Vagina (tissue), 2 donors: ENCODE data around the gene RPLP1. TPM values are rescaled to one million over a fixed set of nuclear protein-coding genes. Genes with fewer than 3 reads are reported as not detected.
A peak's percentile ranks its signal among the peaks of the same experiment; 100 is the strongest.

Experiments
- DNase-seq, 2 donors: peaks; one replicate each; pipeline ENCODE4 v3.0.0-alpha.2; 2017; ENCODE audit errors: extremely low spot score in 2 of 2
- H3K27ac ChIP-seq: fragments of 200-600 bp; sonication (generic); one replicate; pipeline ENCODE4 v1.5.1; 2019
- H3K27me3 ChIP-seq: fragments of 200-600 bp; sonication (generic); one replicate; pipeline ENCODE4 v1.5.1; 2019
- H3K36me3 ChIP-seq, 2 donors: fragments of 200-600 bp; sonication (generic); one replicate each; pipeline ENCODE4 v1.5.1; 2017 to 2019
- H3K4me1 ChIP-seq: fragments of 200-600 bp; sonication (generic); one replicate; pipeline ENCODE4 v1.5.1; 2019
- H3K4me3 ChIP-seq, 2 donors: fragments of 200-600 bp; sonication (generic); 1 replicate in 1 of 2; 2 replicates in 1 of 2; pipeline ENCODE4 v1.5.1; 2016 to 2019
- H3K9me3 ChIP-seq: fragments of 200-600 bp; sonication (generic); one replicate; pipeline ENCODE4 v1.5.1; 2019
- CTCF ChIP-seq, 3 experiments: fragments of 450-650 bp in 2 of 3; fragments of 200-600 bp in 1 of 3; sonication (generic) in 1 of 3; IDR thresholded peaks; one replicate each; pipeline ENCODE4 v1.5.1; 2017 to 2019; ENCODE audit warnings: antibody characterized with exemption in 3 of 3, mild to moderate bottlenecking in 2 of 3, moderate library complexity in 2 of 3
- POLR2A ChIP-seq, 2 donors: fragments of 450-650 bp; IDR thresholded peaks; one replicate each; pipeline ENCODE4 v1.6.1; 2017; ENCODE audit warnings: antibody characterized with exemption in 2 of 2, mild to moderate bottlenecking in 2 of 2, moderate library complexity in 2 of 2
- POLR2AphosphoS5 ChIP-seq, 2 donors: sonication (generic); formaldehyde crosslinking; IDR thresholded peaks; one replicate each; pipeline ENCODE4 v1.9.0; 2017; ENCODE audit warnings: antibody characterized with exemption in 2 of 2, mild to moderate bottlenecking in 2 of 2, low read depth in 1 of 2; ENCODE audit not compliant: insufficient read depth in 1 of 2
- intact Hi-C: fragments of 100-400 bp; cut with DNase I; formaldehyde crosslinking; loops from one replicate; pipeline ENCODE4 v1.15.1; 2023
- total RNA-seq: library from RNA; depleted of rRNA; stranded (reverse); fragments of >200 nt; gene quantifications from one replicate; pipeline ENCODE4 v1.2.3, GENCODE V29; 2016

RPLP1 gene
- total RNA-seq, 1 donor from 2014 or later: 1,258 TPM

GRCh38 chr15:69414701-69415167 is 37.9 kb upstream of the RPLP1 start:
- Histone ChIP-seq H3K9me3 (no peaks in the 10 kb centered on the region), H3K27ac (peak overlapping the region; percentile 48), H3K27me3 (no peaks in the 10 kb centered on the region), H3K4me1 (peaks cover 16% of the 10 kb centered on the region), H3K36me3 (no peaks in the 10 kb centered on the region), H3K4me3 (peak overlapping the region; percentile 70 to 76)
- intact Hi-C loops: no loop called here
- TF ChIP-seq POLR2A (IDR thresholded peaks at IDR 0.05): no peak
- no peak for TF ChIP-seq CTCF (IDR thresholded peaks at IDR 0.05)
- no peak for TF ChIP-seq POLR2AphosphoS5 (IDR thresholded peaks at IDR 0.05; ENCODE audit: insufficient read depth in 1 of 2, low read depth in 1 of 2)
- no peak for DNase-seq

- DNase-seq: no peak
- intact Hi-C loops: no loop called here
- Histone ChIP-seq H3K4me1 (peaks cover 16% of the 10 kb centered on the region), H3K36me3 (no peaks in the 10 kb centered on the region), H3K4me3 (no peak overlapping the region), H3K27me3 (no peaks in the 10 kb centered on the region), H3K27ac (no peak overlapping the region), H3K9me3 (no peaks in the 10 kb centered on the region)
- TF ChIP-seq POLR2A (IDR thresholded peaks at IDR 0.05) (no peak), POLR2AphosphoS5 (IDR thresholded peaks at IDR 0.05; ENCODE audit: insufficient read depth in 1 of 2, low read depth in 1 of 2) (no peak), CTCF (IDR thresholded peaks at IDR 0.05) (no peak)
Measured at GRCh38 chr15:69415381-69415780, 37.2 kb upstream of the RPLP1 start.

- Histone ChIP-seq H3K27me3 (no peaks in the 10 kb centered on the region), H3K4me1 (peaks cover 16% of the 10 kb centered on the region), H3K4me3 (no peak overlapping the region), H3K27ac (no peak overlapping the region), H3K36me3 (no peaks in the 10 kb centered on the region), H3K9me3 (no peaks in the 10 kb centered on the region)
- DNase-seq: no peak
- TF ChIP-seq POLR2A (IDR thresholded peaks at IDR 0.05): no peak
- no peak for TF ChIP-seq CTCF (IDR thresholded peaks at IDR 0.05)
- TF ChIP-seq POLR2AphosphoS5 (IDR thresholded peaks at IDR 0.05; ENCODE audit: insufficient read depth in 1 of 2, low read depth in 1 of 2): no peak
- intact Hi-C loops: no loop called here
Measured at GRCh38 chr15:69417581-69417980, 35.0 kb upstream of the RPLP1 start.

GRCh38 chr15:69421498-69421897 is 31.1 kb upstream of the RPLP1 start:
- intact Hi-C loops: no loop called here
- no peak overlapping the region for H3K4me3 ChIP-seq

More at GRCh38 chr15:69421498-69421897, 31.1 kb upstream of the RPLP1 start:
- DNase-seq: no peak
- Histone ChIP-seq H3K4me1 (no peaks in the 10 kb centered on the region), H3K27me3 (no peaks in the 10 kb centered on the region), H3K9me3 (no peaks in the 10 kb centered on the region), H3K36me3 (no peaks in the 10 kb centered on the region), H3K27ac (no peak overlapping the region)
- TF ChIP-seq POLR2A (IDR thresholded peaks at IDR 0.05): no peak
- TF ChIP-seq CTCF (IDR thresholded peaks at IDR 0.05): no peak
- no peak for TF ChIP-seq POLR2AphosphoS5 (IDR thresholded peaks at IDR 0.05; ENCODE audit: insufficient read depth in 1 of 2, low read depth in 1 of 2)
